ENCODE results near the gene PALM2AKAP2.
"Not testable (repeated sequence)": the region's sequence is repeated elsewhere in the genome, so short reads cannot be mapped to it uniquely, and the experiment has no call there.

The PALM2AKAP2 gene

DNA sequence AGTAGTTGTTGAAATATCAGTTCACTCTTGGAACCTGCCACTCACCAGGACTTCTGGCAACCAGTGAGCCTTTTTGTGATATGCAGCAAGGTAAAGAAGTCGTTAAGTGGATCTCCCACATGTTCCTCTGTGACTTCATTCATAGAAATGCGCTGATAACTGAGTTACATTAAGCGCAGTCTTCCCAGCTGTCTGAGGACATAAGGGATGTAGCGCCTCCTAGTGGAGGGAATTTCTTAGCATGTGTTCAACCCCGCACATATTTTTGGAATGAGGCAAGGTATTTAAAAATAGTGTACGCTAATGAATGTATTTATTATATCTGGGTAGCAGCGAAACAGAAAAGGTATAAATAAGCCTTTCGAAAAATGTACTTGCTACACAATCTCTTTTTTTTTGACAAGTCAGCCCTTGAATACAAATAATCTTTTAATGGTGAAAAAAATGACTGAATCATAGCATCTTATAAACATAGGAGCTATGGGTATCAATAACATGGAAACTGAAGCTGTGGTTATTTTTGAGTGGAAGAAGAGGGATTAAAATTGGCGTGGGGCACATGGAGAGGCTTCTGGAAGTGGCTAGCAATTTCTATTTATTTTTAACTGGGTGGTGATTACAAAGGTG lies 38.0 kb downstream of the PALM2AKAP2 start:
- Histone ChIP-seq H3K9ac (ENCODE audit: low read depth, low read length) (peak overlapping the region; percentile 24; the same call in 1 of the 2 replicates), H3K4me3 (ENCODE audit: low read depth, low read length) (no peak overlapping the region), H3K27ac (ENCODE audit: low read depth, low read length) (peak overlapping the region; percentile 33), H3K4me1 (ENCODE audit: control insufficient read depth, insufficient read depth, low read length) (peaks cover 22% of the 10 kb centered on the region), H3K36me3 (ENCODE audit: control insufficient read depth, insufficient read depth, low read length) (no peaks in the 10 kb centered on the region), H3K27me3 (ENCODE audit: control insufficient read depth, insufficient read depth, low read length) (no peaks in the 10 kb centered on the region), H3K9me3 (ENCODE audit: control insufficient read depth, insufficient read depth, low read length) (no peaks in the 10 kb centered on the region; the same call in 1 of the 2 replicates)

DNA sequence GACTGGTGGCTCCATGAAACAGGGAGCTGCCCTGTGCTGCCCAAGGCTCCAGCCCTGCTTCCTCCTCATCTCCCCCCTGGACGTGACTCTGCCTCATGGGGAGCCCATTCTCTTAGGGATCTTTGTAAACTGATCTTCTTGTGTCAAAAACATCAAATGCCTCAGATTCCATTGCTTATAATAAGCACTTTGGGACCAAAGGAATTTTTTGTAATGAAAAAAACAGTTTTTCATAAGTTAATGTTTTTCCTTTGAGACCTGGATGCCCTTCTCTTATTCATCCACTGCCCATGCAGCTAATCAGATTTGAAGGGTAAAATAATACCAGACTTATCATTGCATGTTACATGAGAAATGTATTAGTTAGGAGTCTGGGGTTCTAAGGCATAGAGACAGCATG lies 41.7 kb downstream of the PALM2AKAP2 start:
- no peak overlapping the region for H3K27ac ChIP-seq (ENCODE audit: low read depth, low read length)
- H3K4me1 ChIP-seq (ENCODE audit: control insufficient read depth, insufficient read depth, low read length) = peaks cover 18% of the 10 kb centered on the region
- H3K9me3 ChIP-seq (ENCODE audit: control insufficient read depth, insufficient read depth, low read length) = no peaks in the 10 kb centered on the region
- no peak overlapping the region for H3K9ac ChIP-seq (ENCODE audit: low read depth, low read length)
- H3K36me3 ChIP-seq (ENCODE audit: control insufficient read depth, insufficient read depth, low read length) = no peaks in the 10 kb centered on the region
- no peaks in the 10 kb centered on the region for H3K27me3 ChIP-seq (ENCODE audit: control insufficient read depth, insufficient read depth, low read length)
- H3K4me3 ChIP-seq (ENCODE audit: low read depth, low read length) = no peak overlapping the region

DNA sequence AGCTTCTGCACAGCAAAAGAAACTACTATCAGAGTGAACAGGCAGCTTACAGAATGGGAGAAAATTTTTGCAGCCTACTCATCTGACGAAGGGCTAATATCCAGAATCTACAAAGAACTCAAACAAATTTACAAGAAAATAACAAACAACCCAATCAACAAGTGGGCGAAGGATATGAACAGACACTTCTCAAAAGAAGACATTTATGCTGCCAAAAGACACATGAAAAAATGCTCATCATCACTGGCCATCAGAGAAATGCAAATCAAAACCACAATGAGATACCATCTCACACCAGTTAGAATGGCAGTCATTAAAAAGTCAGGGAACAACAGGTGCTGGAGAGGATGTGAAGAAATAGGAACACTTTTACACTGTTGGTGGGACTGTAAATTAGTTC lies 45.4 kb downstream of the PALM2AKAP2 start:
- H3K27me3 ChIP-seq (ENCODE audit: control insufficient read depth, insufficient read depth, low read length); H3K36me3 ChIP-seq (ENCODE audit: control insufficient read depth, insufficient read depth, low read length); H3K27ac ChIP-seq (ENCODE audit: low read depth, low read length): not testable (repeated sequence)

DNA sequence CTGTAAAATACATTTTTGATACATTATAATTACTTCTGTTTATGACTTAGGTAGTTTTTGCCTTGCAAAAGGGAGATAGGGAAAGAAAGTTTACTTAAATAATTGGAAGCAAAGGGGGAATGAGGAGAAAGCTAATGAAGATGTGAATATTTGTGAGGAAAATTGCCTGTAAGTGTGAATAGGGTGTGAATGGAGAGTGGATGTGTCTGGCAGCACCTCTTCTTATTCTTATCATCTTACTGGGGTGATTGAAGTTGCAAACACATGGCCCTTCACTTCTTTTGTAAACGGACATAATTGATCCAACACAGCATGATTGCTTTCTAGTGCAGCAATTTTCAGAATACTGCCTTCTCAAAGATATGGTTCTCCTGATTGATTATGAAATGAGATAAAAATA lies 46.6 kb downstream of the PALM2AKAP2 start:
- Histone ChIP-seq H3K27ac (ENCODE audit: low read depth, low read length) (no peak overlapping the region), H3K4me1 (ENCODE audit: control insufficient read depth, insufficient read depth, low read length) (peaks cover 4% of the 10 kb centered on the region), H3K4me3 (ENCODE audit: low read depth, low read length) (no peak overlapping the region), H3K36me3 (ENCODE audit: control insufficient read depth, insufficient read depth, low read length) (no peaks in the 10 kb centered on the region), H3K27me3 (ENCODE audit: control insufficient read depth, insufficient read depth, low read length) (no peaks in the 10 kb centered on the region), H3K9me3 (ENCODE audit: control insufficient read depth, insufficient read depth, low read length) (no peaks in the 10 kb centered on the region), H3K9ac (ENCODE audit: low read depth, low read length) (no peak overlapping the region)

More for the DNA sequence above, 45.4 kb downstream of the PALM2AKAP2 start:
- not testable (repeated sequence) for H3K4me3 ChIP-seq (ENCODE audit: low read depth, low read length); H3K4me1 ChIP-seq (ENCODE audit: control insufficient read depth, insufficient read depth, low read length); H3K9ac ChIP-seq (ENCODE audit: low read depth, low read length); H3K9me3 ChIP-seq (ENCODE audit: control insufficient read depth, insufficient read depth, low read length)

DNA sequence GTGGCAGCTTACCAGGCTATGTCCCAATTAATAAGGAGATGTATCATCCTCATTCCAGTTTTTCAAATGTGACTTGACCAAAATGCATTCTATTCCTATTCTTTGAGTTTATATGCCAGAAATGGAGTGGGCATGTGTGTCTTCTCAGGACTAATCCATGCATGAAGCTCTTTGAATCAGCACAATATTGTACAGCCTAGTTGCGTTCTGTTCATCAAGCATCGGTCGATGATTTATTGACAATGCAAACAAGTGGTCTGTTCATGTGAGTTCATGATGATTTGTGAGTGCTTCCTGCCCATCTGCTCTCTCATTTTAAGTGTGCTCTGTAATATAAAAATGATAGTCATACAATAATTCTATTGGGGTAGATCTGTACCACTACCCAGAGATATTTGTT lies 48.3 kb downstream of the PALM2AKAP2 start:
- Histone ChIP-seq H3K4me3 (ENCODE audit: low read depth, low read length) (no peak overlapping the region), H3K4me1 (ENCODE audit: control insufficient read depth, insufficient read depth, low read length) (no peaks in the 10 kb centered on the region), H3K9ac (ENCODE audit: low read depth, low read length) (no peak overlapping the region), H3K27me3 (ENCODE audit: control insufficient read depth, insufficient read depth, low read length) (no peaks in the 10 kb centered on the region), H3K9me3 (ENCODE audit: control insufficient read depth, insufficient read depth, low read length) (no peaks in the 10 kb centered on the region), H3K36me3 (ENCODE audit: control insufficient read depth, insufficient read depth, low read length) (no peaks in the 10 kb centered on the region), H3K27ac (ENCODE audit: low read depth, low read length) (no peak overlapping the region)
